Stimulated activated CD4-positive, alpha-beta T cell treated with anti-CD3 and anti-CD28 coated beads, Interleukin-1b, Interleukin-23, amount 100 ng/mL, for 24 hours (primary cell): ENCODE measurements around the gene LRRK1.

Source experiments
- DNase-seq, 4 experiments: peaks; one replicate each; pipeline ENCODE4 v3.0.0-alpha.2; 2020; ENCODE audit warnings: low read depth in 4 of 4, low spot score in 1 of 4

LRRK1 gene

DNA sequence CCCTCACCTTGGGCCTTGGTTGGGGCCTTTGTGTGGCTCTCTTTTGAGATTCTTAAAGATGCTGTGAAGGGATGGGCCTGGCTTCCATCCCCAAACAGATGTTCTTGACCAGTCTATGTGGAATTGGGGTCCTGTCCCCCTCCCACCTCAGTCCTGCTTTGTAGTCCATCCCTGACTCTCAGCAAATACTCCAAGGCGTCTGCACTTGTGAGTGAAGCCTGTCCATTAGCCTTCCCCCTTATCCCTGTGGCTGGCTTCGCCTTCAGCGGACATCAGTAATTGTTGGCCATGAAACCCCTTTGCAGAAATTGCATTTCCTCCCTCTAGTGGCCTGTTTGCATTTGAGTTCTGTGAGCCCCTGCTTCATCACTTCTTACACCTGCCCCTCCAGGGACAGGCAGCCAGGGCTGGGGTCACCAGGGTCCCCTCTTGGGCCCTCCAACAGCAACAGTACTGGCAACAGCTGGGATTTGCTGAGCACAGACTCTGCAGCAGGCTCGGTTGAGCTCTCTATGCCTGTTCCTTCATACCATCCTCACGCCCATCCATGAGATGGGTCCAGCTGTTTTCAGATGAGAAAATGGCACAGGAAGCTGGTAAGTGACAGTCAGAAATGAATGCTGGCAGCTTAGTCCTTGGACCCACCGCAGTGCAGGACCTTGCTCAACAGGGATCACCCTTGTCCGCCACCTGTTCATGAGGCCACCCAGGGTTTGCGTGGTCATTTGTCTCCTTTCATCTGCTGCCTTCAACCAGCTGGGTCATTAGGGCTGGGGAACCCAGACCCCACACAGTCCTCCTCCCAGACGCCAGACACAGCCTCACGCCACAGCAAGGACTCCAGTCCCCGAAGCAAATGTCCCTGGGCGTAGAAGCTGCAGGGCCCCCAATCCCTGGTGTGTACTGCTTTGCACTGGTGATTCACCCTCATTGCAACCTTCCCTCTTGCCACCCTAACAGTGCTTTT is 8.9 kb upstream of the LRRK1 start:
- no peak for DNase-seq

GRCh38 chr15:100911086-100911485 is 8.1 kb upstream of the LRRK1 start:
- no peak for DNase-seq

DNA sequence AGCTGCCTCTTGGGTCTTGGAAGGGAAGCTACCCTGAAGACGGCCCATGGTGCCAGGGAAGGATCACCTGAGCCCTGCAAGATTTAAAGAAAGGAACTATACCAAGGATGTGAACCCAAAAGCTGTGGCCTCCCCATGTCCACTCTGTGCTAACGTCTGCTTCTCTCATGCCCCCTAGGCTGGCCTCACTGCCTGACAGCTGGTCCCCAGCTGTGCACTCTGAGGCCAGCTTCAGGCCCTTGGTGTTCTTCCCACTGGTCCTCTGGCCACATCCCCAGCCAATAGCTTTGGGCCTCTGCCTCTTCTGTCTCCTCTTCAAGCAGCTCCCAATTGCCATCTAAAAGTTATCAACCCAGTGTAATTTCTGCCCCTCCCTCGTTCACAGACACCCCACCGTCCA is 5.2 kb upstream of the LRRK1 start:
- DNase-seq, result no peak

DNA sequence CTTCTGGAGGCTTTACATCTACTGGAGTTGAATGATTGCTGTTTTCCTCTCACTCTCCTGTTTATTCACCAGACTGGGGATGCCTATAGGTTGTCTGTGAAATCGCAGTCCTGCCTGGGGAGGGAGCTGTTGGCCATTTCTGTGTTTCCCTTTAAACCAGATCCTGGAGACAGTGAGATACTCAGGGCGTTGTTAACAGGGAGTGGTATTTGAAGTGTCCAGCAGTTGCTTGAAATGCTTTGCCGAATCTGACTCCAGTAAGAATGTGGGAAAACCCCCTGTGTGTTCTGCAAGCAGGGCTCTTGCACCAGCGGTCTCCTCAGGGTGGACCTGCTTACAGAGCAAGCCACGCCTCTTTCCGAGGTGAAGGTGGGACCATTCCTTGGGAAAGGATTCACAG is 4.3 kb upstream of the LRRK1 start:
- DNase-seq, result no peak

DNA sequence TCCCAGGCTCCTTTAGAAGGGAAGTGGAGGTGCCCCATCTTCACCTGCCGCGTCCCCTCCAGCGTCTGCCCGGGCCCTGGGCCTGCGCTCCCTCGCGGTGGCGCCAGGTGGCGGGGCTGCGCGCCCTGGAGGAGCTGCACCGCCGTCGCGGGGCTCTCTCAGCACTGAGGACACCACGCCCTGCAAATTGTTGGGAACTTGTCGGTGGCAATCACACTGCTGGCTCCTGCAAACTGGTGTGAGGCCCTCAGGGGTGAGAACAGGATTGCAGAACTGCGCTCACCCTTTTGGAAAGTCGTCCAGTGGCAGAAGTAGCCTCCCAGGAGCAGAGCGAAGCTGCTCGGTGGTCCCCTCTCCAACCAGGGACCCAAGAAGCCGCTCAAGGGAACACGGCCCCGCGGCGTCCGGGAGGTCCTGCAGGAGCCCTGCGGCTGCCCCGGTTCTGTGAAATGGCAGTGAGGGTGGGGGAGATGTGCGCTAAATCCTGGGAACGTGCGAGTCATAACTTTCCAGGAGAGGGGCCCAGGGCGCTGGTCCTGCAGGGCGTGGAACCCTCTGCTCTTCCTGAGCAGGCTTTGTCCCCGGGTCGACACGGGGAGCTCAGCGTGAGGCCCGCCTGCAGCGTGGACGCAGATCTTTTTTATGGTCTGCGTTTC is 995 bp upstream of the LRRK1 start:
- peak; percentile 30 to 69 (median 52) for DNase-seq

DNA sequence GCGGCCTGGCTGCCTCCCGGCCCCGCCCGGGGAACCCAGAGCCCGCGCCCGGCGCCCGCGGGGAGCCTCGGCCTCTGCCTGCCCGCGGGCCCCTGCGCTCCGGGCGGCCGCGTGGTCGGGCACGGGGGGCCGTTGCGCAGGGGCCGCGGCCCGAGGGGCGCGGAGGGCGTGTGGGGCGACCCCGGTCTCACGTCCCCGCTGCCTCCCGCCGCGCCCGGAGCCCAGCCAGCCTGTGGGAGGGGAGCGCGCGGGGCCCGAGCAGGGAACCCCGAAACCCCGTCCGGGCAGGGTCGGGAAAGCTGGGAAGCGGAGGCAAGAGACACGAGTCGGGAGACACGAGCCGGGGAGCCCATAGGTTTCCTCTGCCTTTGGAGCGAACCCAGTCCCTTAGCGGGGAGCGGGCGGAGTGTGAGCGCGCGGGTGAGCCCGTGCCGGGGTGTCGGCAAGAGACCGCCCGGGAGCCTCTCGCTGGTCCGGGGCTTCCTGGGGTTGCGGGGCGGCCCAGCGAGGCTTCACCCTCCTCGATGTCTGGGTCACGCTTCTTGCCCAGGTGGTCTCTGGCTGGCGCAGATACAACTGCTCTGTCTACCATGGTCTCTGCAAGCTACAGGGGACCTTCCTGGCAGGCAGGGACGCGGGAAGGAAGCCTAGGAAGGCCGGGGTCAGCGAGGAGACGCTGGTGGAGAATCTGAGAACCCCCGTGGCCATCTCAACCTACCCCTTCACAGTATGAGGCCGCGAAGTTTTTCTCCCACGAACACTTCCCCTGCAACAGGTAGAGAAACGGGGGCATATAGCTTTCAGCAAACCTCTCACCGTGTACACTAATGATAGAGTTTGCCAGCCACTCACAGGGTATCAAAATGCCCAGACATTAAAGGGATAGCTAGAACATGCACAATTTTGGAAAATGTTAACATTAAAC is 586 bp downstream of the LRRK1 start:
- no peak for DNase-seq

- DNase-seq, result no peak
Measured at GRCh38 chr15:100920516-100921135, 1.5 kb downstream of the LRRK1 start.

DNA sequence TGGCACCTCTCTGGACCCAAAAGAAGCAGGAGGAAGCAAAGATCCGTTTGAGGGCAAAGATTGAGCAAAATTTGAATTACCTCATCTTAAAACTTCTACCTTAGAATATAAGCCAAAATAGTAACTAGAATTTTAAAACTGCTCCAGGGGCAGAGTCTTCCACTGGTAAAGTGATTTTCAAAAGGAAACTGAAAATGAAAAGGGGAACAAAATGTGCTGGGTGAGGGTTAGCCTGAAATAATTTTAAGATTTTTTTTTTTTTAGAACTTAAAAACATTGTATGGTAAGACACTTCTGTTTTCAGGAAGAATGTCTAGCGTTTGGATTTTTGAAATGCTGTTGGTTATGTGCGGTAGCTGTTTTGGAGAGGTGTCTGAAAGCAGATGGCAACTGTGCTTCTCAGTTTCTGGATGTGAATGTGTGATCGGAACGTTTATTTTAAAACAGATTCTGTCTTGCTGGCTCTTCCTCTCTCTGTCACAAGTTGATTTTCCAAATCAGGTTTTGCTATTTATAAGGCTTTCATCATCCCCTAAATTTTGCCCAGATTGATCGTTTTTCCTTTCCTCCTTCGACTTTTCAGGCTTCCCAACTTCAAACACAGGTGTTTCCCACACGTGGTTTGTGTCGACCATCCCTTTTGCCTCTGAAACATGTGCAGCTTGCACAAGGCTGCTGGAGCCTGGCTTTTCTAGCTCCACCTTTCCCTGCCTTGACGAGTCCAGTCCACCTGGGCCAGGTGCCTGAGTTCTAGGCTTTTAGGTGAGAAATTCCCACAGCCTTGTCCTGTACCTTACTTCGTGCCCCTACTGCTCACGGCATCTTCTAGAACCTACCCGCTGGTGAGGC is 3.3 kb downstream of the LRRK1 start:
- DNase-seq, result no peak

DNA sequence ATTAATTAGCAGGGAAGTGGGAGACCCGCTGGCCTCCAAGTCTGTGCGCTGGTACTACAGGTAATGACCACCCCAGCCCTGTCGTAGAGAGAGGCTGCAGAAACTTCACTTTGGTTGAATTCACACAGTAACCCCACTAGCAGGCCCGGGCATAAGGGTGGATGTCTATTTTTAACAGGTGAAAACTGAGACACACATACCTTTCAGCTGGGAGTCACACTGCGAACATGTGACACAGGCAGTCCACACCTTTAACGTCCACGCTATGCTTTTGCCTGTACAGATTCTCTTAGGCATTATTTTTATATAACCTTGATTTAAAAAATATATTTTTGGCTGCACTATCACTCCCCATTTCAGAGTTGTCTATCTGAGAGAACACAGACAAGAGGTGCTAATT is 3.9 kb downstream of the LRRK1 start:
- DNase-seq, result no peak

DNA sequence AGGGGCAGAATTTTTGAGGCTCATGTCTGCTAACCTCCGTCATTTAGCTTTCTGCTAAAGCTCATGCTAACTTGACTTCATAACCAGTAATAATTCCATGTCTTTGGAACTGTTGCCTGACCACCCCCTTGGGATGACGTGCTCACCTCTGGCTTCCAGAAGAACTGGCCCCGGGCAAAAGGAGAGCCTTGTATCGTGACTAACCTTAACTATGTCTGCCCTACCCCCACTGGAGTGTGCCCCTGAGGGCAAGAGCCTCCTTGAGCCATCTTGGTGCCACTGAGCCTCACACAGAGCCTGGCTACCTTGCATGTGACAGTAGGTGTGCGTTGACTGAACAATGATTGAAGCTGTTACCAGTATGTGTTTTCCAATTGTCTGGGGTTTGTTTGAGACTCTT is 4.7 kb downstream of the LRRK1 start:
- no peak for DNase-seq

- no peak for DNase-seq
Measured at GRCh38 chr15:100924436-100924835, 5.3 kb downstream of the LRRK1 start.

- DNase-seq, result no peak
Measured at GRCh38 chr15:100925480-100925879, 6.3 kb downstream of the LRRK1 start.

DNA sequence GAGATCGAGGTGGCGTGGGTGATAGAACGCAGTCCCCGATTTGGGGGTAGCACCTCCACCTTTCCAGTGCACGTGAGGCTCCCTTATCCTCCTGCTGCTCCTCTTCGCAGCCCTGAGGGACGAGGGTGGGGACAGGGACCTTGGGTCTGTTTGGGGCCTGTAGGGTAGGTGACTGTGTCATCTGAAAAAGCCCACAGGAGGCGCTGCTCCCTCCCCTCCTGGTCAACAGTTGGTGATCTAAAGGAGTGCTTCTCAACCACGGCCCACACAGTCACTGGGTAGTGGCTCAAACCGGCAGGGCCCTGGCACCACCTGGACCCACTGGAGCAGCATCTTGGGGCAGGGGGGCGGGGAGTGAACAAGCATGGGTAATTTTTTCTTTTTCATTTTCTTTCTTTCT is 7.1 kb downstream of the LRRK1 start:
- DNase-seq, result no peak

DNA sequence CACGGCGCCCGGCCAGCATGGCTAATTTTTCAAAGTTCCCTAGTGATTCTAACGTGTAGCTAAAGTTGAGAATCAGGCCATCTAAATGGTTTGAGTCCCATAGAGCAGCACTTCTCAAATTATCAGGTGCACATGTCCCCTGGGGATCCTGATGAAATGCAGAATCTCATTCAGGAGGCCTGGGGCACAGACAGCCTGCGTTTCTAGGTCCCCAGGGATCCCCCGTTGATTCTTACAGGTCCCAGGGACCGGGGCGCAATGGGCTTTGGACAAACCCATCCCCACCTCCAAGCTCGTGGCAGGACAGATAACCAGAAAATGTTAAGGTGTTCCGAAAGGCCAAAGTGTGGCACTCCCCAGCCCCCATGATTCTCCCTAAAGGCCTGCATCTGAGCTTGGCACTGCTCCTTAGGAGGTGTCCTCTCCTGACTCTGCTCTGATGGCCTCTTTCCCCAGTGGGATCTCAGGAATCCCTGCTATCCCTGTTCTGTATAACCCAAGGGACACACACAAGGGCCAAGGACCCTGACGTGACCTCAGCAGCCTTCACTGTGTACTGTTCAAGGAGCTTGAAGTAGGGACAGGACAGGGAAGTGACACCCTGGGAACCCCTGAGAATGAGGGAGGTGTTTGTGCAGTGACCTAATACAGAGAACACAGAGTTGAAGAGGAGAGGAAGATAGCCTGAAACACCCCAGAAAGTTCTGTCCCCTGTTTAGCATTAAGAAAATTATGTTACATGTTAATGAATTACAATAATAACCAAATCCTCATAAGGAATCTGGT is 8.0 kb downstream of the LRRK1 start:
- DNase-seq, result no peak

- DNase-seq, result no peak
Measured at GRCh38 chr15:100928632-100929280, 9.6 kb downstream of the LRRK1 start.

- DNase-seq, result no peak
Measured at GRCh38 chr15:100929641-100930042, 10.5 kb downstream of the LRRK1 start.

DNA sequence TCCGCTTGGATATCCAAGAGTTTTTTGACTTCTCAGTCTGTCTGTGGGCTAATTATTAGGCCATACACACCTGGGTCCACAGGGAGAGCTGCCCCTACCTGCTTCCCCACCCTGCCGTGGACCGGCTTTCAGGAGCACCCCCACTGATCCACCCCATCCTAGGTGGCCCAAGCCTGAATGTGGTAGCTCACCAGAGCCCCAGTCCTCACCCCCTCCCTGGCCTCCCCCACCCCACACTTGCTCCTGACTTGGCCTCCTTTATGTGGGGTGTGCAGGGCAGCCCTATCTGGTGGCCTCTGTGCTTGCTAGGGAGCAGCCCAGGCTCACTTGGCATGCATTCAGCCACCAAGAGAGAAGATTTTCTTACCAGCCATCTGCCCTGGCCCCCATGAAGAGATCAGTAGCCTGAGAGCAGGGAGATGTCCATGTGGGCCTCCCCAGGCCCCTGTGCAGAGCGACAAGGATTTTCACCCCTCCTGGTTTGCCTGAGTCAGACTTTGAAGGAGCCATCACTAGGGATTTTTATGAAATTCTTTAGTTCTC is 11.2 kb downstream of the LRRK1 start:
- DNase-seq, result no peak

DNA sequence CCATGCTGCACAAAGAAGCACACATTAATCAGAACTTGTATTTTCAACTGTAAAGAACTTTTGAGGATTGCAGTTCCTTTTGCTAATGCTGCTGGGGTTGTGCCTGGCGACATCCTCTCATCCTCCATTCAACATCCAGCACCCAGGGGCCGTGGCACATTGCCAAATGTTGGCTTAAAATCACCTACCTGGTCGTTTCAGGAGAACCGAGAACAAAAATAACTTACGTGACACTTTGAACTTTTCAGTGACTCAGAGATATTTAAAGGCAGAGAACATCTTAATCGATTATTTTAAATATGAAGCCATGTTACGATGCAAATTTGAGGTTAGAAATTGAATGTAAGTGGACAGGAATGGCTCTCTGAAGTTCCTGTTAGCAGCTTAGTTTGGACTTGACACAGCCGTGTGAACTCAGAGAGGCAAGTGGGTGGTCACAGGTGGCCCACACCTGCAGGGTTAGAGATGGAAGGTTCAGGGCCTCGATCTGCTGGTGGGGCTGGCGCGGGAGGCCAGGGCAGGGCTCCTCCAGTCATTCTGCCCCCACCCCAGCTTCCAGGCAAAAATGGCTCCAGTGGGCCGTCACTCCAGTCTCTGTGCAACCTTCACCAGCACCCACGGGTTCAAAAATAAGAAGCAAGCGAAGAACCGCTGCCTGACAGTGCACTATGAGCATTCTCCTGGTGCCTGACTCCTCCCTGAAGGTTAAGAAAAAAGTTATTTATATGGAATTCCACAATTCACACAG is 12.2 kb downstream of the LRRK1 start:
- no peak for DNase-seq
